ENCODE results near the gene SRPK1.
"Not testable (repeated sequence)": the region's sequence is repeated elsewhere in the genome, so short reads cannot be mapped to it uniquely, and the experiment has no call there.

Gene SRPK1

DNA sequence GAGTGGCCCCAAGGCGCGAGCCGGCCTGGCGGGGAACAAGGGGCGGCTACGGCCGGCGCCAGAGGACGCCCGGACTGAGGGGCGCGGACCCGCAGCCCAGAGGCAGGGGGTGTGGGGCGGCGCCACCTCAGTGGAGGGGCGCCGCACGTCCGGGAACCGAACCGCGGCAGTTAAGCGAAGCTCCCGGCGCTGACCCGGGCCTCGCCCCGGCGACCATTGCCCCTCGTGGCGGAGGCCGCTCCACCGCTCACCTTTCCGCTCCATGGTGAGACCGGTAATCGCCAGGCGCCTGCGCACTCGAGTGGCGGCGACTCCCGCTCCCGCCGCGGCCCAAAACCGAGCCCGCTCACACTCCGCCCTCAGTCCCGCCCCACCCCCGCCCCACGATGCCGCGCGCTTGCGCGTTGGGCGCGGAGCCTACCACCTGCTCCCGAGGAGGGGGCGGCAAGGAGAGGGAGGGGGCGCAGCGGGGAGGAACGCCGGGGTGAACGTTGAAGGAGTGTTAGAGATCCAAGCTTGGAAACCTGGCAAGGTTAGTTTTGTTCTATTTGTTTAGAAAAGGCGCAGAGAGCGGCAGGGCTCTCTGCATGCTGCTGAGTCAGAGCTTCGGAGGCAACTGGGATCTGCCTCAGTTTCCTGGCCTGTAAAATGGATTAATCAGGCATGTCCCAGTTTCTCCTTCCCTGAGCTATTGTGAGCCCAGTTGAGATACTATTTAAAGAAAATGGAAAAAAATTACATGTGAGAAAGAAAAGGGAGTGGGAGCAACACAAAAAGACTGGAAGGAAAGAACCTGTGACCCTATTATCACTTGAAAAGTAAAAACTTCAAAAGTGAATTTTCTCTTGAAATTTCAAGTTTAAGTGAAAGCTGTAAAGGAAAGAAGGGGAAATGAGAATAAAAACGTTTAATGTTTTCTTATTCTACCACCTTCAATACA lies at the start of gene SRPK1:
SRPK1 (minus strand) TSS at position 306 of the 940 bp plus-strand sequence; CDS start at position 264, 42 bp downstream.
- DNase-seq (ENCODE audit: low spot score) = peak; percentile 94

DNA sequence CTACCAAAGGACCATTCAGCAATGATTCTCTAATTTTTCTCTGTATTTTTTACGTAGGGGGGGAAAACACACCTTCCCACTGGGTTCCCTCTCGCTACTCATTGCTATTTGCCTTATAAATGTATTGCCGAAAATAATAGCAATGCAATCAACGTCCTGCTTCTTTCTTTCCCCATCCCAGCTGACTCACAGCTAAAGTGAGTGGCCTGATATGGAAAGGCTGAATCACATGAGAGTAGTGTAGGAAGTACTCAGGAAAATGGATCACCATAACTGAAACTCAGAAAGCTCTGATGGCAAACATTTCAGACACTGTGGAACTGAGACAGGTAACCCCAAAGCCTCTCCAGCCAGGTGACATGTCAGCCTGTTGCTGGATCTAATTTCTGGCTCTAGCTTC lies 49.3 kb upstream of the SRPK1 start:
- no peak for DNase-seq (ENCODE audit: low spot score)

DNA sequence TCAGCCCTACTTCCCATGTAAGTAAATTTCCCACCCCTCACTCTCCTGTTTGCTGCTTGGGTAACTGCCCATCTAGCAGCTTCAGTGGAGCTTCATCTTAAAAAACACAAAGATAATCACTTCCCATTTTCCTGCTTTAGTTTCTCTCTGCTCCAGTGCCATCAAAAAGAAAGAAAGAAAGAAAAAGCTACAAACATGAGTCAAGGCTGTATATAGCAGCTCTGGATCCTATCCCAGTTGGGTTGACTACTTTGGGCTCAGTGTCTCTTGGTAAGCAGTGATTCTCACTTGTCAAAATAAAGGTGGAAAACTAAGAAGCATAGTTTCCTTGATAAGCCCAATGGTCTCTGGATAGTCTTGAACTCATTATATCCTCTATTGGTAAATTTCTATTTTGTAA lies 48.7 kb upstream of the SRPK1 start:
- no peak for DNase-seq (ENCODE audit: low spot score)

DNA sequence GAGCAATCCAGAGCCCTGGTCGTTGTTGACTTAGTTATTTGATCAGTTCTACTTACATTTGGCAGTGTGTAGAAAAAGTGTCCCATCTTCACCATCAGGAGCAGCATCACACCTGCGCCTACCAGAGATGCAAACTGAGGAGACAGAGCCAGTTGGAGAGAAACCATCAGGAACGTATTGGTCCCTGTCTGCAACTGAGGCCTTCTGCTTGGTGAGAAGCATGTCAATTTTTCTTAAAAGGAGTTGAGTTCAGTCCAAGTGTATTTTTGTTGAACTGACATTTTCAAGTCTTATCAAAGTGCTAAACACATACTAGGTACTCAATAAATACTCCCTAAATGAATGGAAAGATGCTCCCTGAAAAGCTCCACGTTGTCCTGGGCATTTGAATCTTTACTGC lies 47.9 kb upstream of the SRPK1 start:
- no peak for DNase-seq (ENCODE audit: low spot score)

DNA sequence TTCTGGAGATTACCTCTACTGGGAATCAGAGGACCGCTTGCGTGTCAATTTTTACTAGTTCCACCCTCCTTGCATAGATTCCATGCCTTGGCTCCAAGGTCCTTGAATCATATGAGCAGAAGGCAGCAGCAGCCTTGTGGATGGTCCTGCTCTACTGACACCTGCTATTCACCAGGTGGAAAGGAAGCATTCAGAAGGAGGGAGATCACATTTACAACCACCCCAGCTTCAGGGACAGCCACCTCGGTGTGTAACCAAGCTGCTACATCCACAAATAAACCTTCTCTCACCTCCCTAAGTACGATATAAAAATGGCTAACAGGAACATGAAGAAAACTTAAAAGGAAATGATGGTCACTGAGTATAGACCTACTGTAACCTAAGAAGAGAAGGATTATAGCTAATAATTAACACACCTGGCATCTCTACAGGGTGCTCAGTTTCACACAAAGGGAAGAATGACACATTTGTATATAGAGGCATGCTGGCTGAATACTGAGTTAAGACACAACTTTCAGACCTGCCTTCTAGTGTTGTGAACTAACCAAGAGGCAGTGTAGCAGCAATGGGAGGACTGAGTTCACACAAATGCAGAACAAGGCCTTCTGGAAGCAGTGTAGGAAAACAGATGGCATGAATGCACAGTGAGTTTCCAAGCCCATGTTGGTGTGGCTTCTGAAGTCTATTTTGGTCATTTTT lies 46.3 kb upstream of the SRPK1 start:
- no peak for DNase-seq (ENCODE audit: low spot score)

DNA sequence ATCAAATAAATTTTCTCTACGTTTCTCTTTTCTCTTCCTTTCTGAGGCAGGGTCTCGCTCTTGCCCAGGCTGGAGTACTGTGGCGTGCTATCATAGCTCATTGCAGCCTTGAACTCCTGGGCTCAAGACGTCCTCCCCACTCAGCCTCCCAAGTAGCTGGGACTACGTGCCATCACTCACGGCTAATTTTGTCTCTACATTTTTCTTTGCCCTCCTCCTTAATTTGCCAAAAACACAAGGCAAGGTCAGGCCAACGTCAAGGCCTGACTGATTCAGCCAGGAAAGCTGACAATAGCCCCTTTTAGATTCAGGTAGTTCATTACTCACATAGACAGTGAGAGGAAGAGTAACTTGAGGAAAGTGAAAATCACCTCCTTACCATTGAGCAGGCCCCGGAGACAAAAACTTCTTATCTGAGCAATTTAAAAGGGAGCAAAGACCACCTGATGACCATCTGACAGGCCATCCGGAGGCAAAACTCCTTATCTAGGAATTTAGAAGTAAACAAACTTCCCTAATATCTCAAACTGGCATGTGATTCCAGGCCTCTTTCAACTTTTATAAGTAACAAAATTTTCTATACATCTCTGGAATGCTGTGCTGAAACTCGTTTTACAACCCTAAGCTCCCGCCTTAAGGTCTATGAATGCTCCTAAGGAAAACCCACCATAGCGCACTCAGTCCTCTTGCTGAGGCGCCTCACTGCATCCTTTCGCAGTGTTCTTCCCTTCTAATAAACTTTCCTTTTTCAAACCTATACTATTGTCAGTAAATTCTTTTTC lies 42.1 kb upstream of the SRPK1 start:
- DNase-seq (ENCODE audit: low spot score) = no peak

DNA sequence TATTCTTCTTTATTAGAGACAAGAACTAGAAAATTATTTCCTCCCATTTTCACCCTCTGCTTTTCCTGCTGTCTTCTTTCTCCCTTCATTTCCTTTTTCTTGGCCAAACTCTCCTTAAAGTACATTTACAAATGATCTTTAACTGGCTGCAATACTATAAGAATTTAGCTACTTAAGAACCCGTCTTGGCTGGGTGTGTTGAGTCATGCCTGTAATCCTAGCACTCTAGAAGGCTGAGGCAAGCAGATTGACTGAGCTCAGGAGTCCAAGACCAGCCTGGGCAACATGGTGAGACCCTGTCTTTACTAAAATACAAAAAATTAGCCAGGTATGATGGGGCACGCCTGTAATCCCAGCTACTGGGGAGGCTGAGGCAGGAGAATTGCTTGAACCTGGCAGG lies 39.3 kb upstream of the SRPK1 start:
- no peak for DNase-seq (ENCODE audit: low spot score)

DNA sequence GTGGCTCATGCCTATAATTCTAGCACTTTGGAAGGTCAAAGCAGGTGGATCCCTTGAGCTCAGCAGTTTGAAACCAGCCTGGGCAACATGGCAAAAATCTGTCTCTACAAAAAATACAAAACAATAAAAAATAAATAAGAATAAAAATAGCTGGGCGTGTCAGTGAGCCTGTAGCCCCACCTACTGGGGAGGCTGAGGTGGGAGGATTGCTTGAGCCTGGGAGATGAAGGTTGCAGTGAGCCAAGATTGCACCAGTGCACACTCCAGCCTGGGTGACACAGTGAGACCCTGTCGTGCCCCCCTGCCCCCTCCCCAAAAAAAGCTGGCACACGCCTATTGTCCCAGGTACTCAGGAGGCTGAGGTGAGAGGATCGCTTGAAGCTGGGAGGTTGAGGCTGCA lies 35.1 kb upstream of the SRPK1 start:
- no peak for DNase-seq (ENCODE audit: low spot score)

DNA sequence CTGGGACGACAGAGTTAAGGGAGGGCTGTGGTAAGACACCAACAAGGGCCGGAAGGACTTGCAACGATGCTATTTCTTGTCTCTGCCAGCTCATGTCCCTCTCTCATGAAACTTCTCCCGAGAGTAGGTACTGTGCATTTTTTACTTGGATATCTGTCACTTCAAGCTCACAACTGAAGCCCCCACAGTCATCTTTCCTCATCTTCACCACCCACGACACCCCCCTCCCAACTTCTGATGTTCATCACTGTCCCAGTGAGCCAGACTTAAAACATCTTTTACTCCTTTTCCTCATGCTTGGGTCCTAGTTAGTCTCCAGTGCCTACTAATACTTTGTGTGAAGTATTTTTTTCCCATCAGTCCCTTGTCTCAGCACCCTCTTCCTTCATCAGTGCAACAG lies 34.6 kb upstream of the SRPK1 start:
- DNase-seq (ENCODE audit: low spot score) = no peak

DNA sequence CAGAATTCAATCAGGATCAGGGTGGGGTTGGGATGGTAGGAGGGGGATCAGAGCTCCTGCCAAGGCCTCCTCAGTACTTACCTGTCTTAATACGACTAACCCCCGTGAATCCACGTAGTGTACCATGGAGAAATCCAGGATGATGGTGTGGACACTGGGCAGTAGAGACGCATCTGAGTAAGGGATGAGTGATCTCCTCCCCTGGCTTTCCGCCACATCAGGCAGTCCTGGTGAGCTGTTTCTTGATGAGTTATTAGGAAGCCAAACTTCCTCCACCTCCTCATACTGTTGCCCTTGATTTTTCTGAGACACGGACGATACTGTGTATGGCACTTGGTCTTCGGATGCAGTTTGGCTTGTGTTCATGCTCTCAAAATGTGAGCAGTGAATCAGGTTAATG lies 34.2 kb upstream of the SRPK1 start:
- DNase-seq (ENCODE audit: low spot score) = no peak

DNA sequence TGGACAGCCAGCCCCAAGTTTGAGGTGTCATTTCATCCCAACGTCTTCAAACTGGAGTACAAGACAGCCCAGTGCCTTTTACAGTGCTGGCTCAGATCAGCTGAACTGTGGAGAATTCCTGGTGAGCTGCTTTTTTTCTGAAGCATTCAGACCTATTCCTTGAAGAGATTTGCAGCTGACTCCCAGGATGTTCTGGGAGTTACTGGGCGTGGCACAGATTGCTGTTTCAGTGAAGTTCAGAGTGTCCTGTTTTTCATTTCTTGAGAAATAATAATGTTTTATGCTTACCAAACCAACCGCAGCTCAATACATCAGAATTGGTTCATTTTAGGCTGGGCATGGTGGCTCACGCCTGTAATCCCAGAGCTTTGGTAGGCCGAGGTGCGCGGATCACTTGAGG lies 33.4 kb upstream of the SRPK1 start:
- DNase-seq (ENCODE audit: low spot score) = no peak

DNA sequence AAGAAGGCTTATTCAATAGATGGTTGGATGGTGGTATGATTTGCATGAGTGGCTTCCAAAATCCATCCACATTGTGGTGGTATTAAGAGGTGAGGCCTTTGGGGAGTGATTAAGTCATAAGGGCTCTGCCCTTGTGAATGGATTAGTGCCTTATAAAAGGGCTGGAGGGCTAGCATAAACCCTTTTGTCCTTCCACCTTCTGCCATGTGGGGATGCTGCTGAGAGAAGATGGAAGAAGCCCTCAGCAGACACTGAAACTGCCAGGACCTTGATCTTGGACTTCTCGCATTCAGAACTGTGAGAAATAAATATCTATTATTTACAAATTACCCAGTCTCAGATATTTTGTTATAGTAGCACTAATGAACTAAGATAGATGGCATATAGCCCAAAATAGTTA lies 27.8 kb upstream of the SRPK1 start:
- DNase-seq (ENCODE audit: low spot score) = no peak

DNA sequence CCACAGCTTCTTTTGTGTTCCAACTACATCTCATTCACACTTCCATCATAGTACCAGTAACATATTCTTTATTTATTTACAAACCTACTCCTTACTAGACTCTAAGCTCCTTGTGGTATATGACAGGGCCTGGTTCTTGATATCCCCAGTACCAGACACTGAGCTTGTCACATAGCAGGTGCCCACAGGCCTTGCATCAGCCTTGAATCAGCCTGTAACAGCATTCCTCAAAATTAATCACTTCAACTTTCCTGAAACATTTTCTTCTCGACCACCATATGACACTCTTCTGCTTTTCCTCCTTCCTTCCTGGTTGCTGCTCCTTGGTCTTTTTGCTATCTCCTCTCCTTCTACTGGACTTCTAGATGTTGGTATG lies 24.7 kb upstream of the SRPK1 start:
- DNase-seq (ENCODE audit: low spot score) = no peak

DNA sequence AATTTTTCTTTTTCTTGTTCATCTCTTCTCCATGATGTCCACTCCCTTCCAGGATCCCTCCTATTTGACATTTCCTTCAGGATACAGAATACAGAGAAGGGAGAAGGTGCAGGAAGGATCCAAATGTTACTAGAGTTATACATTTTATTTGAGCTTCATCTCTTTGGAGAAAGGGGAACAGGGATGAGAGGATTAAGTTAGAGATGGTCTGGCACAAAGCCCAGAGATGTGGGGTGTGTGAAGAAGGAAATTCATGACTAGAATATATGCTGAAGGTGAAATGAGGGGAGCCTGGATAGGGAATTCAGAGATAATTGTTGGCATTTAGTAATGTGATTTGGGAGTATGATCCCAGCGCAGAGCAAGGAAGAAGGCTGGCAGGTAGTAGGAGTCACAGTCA lies 22.5 kb upstream of the SRPK1 start:
- no peak for DNase-seq (ENCODE audit: low spot score)

DNA sequence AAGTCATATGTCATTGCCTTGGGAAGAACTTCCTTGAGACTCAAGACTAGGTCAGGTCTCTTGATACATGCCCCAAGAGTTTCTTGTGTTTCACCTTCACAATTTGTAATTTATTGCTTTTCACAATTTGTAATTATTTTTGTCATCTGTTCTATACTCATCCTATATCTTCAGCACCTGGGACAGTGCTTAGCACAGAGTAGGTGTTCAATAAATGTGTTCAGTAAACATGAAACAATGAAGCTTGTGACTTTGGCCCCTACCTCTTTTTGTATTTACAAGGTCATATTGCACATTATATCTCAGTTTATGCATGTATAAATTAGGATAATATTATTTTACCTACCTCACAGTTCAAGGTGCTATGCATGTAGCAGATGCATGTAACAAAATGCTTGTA lies 21.5 kb upstream of the SRPK1 start:
- no peak for DNase-seq (ENCODE audit: low spot score)

DNA sequence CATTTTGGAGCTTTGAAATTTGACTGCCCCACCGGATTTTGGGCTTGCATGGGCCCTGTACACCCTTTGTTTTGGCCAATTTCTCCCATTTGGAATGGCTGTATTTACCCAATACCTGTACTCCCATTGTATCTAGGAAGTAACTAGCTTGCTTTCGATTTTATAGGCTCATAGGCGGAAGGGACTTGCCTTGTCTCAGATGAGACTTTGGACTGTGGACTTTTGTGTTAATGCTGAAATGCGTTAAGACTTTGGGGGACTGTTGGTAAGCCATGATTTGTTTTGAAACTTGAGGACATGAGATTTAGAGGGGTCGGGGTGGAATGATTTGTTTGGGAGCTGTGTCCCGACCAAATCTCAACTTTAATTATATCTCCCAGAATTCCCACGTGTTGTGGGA lies 20.3 kb upstream of the SRPK1 start:
- not testable (repeated sequence) for DNase-seq (ENCODE audit: low spot score)

DNA sequence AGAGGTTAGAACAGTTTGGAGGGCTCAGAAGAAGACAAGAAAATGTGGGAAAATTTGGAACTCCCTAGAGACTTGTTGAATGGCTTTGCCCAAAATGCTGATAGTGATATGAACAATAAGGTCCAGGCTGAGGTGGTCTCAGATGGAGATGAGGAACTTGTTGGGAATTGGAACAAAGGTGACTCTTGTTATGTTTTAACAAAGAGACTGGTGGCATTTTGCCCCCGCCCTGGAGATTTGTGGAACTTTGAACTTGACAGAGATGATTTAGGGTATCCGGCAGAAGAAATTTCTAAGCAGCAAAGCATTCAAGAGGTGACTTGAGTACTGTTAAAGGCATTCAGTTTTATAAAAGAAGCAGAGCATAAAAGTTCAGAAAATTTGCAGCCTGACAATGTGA lies 19.1 kb upstream of the SRPK1 start:
- DNase-seq (ENCODE audit: low spot score) = not testable (repeated sequence)

DNA sequence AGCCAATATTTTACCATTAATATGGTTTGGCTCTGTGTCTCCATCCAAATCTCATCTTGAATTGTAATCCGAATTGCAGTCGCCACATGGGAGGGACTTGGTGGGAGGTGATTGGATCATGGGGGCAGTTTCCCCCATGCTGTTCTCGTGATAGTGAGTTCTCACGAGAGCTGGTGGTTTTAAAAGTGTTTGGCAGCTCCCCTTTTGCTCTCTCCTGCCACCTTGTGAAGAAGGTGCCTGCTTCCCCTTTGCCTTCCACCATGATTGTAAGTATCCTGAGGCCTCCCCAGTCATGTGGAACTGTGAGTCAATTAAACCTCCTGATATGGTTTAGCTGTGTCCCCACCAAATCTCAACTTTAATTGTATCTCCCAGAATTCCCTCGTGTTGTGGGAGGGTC lies 18.4 kb upstream of the SRPK1 start:
- not testable (repeated sequence) for DNase-seq (ENCODE audit: low spot score)

DNA sequence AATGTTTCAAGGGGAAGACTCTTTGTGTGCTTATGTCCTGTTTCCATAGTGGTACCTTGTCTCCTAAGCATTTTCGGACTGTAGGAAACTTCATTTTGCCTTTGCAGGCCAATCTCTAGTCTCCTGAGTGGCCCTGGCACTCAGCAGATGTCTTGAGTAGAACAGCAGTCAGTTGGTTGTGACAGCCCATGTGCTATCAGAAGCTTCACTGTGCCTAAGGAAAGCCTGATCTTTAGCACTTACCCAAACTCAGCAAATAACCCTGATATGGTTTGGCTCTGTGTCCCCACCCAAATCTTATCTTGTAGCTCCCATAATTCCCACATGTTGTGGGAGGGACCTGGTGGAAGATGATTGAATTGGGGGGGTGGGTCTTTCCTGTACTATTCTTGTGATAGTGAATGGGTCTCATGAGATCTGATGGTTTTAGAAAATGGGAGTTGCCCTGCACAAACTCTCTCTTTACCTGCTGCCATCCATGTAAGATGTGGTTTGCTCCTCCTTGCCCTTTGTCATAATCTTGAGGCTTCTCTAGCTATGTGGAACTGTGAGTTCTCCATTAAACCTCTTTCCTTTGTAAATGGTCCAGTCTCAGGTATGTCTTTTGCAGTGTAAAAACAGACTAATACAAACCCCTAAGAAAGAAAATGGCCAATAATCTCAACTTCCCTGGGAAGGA lies 15.9 kb upstream of the SRPK1 start:
- DNase-seq (ENCODE audit: low spot score) = no peak

DNA sequence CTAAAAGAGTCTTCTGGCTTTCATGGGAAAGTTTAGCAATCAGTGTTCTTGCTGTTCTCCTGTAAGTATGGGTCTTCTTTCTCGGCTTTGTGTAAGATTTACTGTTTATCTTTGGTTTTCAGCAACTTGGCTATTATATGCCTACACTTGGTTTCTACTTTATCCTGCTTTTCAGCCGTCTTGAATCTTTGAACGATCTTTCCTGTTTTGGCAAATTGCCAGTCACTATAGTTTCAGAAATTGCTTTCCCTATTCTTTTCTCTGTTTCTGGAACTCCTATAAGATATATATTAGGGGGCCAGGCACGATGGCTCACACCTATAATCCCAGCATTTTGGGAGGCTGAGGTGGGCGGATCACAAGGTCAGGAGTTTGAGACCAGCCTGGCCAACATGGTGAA lies 14.6 kb upstream of the SRPK1 start:
- DNase-seq (ENCODE audit: low spot score) = no peak

DNA sequence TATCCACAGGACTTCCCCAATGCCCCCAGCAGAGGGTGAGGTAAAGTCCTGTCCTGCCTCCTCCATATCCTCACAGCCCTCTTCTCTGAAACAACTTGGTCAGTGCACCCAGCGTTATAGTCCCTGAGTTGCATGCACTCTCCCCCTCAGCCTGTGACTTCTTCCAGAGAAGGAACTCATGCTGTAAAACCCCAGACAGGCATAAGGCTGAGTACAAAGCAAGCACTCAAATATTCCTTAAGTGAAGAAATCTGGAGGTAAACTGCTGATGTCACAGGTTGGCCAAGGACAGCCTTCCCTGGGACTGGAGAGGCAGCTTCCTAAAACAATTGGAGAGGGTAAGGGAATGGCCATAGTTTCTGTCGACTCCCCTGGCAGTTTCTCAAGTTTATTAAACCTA lies 12.9 kb upstream of the SRPK1 start:
- no peak for DNase-seq (ENCODE audit: low spot score)

DNA sequence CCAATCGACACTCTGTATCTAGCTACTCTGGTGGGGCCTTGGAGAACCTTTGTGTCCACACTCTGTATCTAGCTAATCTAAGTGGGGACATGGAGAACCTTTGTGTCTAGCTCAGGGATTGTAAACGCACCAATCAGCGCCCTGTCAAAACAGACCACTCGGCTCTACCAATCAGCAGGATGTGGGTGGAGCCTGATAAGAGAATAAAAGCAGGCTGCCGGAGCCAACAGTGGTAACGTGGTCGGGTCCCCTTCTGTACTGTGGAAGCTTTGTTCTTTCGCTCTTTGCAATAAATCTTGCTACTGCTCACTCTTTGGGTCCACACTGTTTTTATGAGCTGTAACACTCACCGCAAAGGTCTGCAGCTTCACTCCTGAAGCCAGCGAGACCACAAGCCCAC lies 11.0 kb upstream of the SRPK1 start:
- not testable (repeated sequence) for DNase-seq (ENCODE audit: low spot score)

All from germinal center (tissue), 1 donor.